ENCODE results near the gene GSTK1.

Gene GSTK1

GRCh38 chr7:143221286-143221685 lies 42.0 kb upstream of the GSTK1 start:
- no peak for DNase-seq (ENCODE audit: low spot score)
- H3K27ac ChIP-seq = no peak overlapping the region
- ChIA-PET CTCF (no interaction called here), POLR2A (ENCODE audit: low non-redundant PET) (no interaction called here)
- TF ChIP-seq, protein P1, sequence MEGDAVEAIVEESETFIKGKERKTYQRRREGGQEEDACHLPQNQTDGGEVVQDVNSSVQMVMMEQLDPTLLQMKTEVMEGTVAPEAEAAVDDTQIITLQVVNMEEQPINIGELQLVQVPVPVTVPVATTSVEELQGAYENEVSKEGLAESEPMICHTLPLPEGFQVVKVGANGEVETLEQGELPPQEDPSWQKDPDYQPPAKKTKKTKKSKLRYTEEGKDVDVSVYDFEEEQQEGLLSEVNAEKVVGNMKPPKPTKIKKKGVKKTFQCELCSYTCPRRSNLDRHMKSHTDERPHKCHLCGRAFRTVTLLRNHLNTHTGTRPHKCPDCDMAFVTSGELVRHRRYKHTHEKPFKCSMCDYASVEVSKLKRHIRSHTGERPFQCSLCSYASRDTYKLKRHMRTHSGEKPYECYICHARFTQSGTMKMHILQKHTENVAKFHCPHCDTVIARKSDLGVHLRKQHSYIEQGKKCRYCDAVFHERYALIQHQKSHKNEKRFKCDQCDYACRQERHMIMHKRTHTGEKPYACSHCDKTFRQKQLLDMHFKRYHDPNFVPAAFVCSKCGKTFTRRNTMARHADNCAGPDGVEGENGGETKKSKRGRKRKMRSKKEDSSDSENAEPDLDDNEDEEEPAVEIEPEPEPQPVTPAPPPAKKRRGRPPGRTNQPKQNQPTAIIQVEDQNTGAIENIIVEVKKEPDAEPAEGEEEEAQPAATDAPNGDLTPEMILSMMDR (conservative IDR thresholded peaks at IDR 0.05; ENCODE audit: low read depth) = no peak

DNA sequence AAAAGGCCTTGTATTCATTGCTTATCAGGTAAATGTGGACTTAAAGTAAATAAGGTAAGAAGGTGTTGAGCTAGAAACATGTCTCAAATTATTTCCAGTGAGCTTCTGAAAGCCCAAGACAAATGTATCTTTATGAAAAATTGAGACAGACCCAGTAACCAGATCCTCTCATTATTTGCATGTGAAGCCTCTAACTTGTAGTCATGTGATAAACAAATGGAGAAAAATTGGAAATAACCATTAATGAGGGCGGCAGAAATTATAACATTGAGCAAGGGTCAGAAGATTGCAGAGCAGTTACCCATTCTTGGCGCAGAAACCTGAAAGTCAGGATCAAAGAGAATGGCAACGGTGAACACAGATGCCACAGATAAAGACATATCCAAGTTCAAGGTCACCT lies 41.5 kb upstream of the GSTK1 start, which contains the start of gene TAS2R40:
Gene TAS2R40 (plus strand): TSS at position 301 of the 400 bp plus-strand sequence. CDS start 42 bp downstream, at position 343.
- ChIA-PET POLR2A (ENCODE audit: low non-redundant PET) (no interaction called here), CTCF (no interaction called here)
- no peak within 1 kb of the TSS for H3K27ac ChIP-seq

DNA sequence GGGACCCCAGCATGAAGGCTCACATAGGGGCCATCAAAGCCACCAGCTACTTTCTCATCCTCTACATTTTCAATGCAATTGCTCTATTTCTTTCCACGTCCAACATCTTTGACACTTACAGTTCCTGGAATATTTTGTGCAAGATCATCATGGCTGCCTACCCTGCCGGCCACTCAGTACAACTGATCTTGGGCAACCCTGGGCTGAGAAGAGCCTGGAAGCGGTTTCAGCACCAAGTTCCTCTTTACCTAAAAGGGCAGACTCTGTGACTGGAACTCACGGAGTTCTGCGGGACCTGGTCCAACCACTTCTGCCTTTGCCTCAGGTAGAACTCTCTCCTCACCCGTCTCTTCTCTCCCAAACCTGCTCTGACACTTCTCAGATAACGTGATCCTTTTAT lies 40.5 kb upstream of the GSTK1 start:
- POLR2A ChIA-PET (ENCODE audit: low non-redundant PET) = no interaction called here
- TF ChIP-seq, protein P1 (conservative IDR thresholded peaks at IDR 0.05; ENCODE audit: low read depth) = no peak
- DNase-seq (ENCODE audit: low spot score) = no peak
- CTCF ChIA-PET = no interaction called here
- H3K27ac ChIP-seq = no peak overlapping the region

More for the DNA sequence above, 41.5 kb upstream of the GSTK1 start, which contains the start of gene TAS2R40:
- DNase-seq (ENCODE audit: low spot score) = no peak
- TF ChIP-seq, protein P1 (conservative IDR thresholded peaks at IDR 0.05; ENCODE audit: low read depth) = no peak

DNA sequence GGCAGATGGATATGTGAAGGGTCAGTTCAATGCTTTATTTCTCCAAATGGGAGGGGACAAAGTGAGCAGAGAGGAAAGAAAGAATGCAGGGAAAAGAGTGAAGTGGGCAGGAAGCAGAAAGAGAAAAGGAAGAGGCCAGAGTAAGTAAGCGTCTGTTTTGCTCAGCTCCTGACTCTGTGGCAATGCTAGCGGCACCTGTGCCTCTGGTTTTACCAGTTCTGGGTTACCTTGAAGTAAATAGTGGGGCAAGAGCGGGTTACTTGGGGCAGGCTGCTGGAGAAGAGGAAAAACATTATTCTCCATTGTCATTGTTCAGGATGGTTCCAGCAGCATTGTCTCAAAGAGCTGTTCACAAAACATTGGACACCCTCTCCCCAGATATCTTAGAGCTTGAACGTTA lies 39.5 kb upstream of the GSTK1 start:
- ChIA-PET CTCF (interaction anchor here (0.9 kb wide), 1 partner anchor 17 kb away, joined by 4 read pairs; no protein-coding TSS in a partner anchor), POLR2A (ENCODE audit: low non-redundant PET) (no interaction called here)
- no peak overlapping the region for H3K27ac ChIP-seq
- TF ChIP-seq, protein P1 (conservative IDR thresholded peaks at IDR 0.05; ENCODE audit: low read depth) = no peak
- DNase-seq (ENCODE audit: low spot score) = no peak

DNA sequence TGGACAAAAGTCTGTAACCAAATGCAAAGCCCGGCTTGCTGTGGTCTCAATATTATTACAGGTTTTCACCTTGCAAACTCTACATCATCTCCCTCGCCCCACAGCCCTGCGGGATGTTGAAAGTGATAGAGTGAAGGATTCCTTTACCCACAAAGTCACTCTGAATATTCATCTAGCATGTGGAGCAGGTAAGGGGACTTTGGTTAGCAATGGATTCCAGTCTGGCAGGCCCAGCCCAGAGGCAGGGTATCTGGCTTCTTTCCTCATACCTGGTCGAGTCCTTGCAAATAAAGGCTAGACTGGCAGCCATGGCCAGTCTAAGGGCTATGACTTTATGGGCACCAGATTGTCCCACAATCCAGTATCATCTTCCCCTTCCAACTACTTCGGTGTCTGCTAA lies 38.2 kb upstream of the GSTK1 start:
- POLR2A ChIA-PET (ENCODE audit: low non-redundant PET) = no interaction called here
- TF ChIP-seq, protein P1 (conservative IDR thresholded peaks at IDR 0.05; ENCODE audit: low read depth) = no peak
- CTCF ChIA-PET = no interaction called here
- DNase-seq (ENCODE audit: low spot score) = no peak
- no peak overlapping the region for H3K27ac ChIP-seq

DNA sequence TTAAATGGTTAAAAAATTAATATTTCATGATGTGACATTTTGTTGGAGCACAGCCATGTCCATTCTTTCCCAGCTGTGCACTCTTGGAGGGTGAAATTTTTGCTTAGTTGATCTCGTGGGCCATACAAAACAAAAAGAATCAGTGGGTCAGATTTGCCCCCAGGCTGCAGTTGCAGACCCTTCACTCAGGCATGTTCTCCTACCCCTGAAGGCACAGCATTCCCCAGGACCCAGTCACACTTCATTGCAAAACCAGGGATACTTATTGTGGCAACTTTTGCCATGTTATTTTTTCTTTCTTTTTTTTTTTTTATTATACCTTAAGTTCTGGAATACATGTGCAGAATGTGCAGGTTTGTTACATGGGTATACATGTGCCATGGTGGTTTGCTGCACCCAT lies 35.4 kb upstream of the GSTK1 start:
- DNase-seq (ENCODE audit: low spot score) = no peak
- no peak overlapping the region for H3K27ac ChIP-seq
- ChIA-PET CTCF (no interaction called here), POLR2A (ENCODE audit: low non-redundant PET) (no interaction called here)
- TF ChIP-seq, protein P1 (conservative IDR thresholded peaks at IDR 0.05; ENCODE audit: low read depth) = no peak

Data from RWPE1 (cell line).